Lower leg skin (tissue), 4 donors: ENCODE results near the gene PRCD. TPM values are rescaled to one million over a fixed set of nuclear protein-coding genes. Genes with fewer than 3 reads are reported as not detected.

ENCODE experiments used
- DNase-seq, 2 donors: peaks; one replicate each; pipeline ENCODE4 v3.0.0-alpha.2; 2019; ENCODE audit warnings: low spot score in 2 of 2
- H3K4me3 ChIP-seq: fragments of 200-600 bp; sonication (generic); 2 replicates; pipeline ENCODE4 v1.5.1; 2017; ENCODE audit warnings: mild to moderate bottlenecking, low read depth; ENCODE audit not compliant: poor library complexity, severe bottlenecking
- CTCF ChIP-seq, 3 donors: fragments of 450-650 bp; IDR thresholded peaks; one replicate each; pipeline ENCODE4 v1.5.1; 2016; ENCODE audit warnings: antibody characterized with exemption in 3 of 3, mild to moderate bottlenecking in 3 of 3, moderate library complexity in 2 of 3
- POLR2A ChIP-seq, 2 donors: fragments of 450-650 bp; IDR thresholded peaks; one replicate each; pipeline ENCODE4 v1.6.1; 2016 to 2017; ENCODE audit warnings: antibody characterized with exemption in 2 of 2, mild to moderate bottlenecking in 1 of 2, moderate library complexity in 1 of 2
- WGBS, 2 donors: methylation state at CpG; one replicate each; pipeline ENCODE4 v1.1.5; 2018; 5-methylcytosine and 5-hydroxymethylcytosine counted together
- intact Hi-C: fragments of 100-400 bp; cut with DNase I; formaldehyde crosslinking; loops from one replicate; pipeline ENCODE4 v1.15.0; 2023; ENCODE audit warnings: low total_unique reads
- total RNA-seq, 4 donors: library from RNA; depleted of rRNA; stranded (reverse); fragments of >200 nt; gene quantifications; one replicate each; pipeline ENCODE4 v1.1.0, GENCODE V29; 2016

Gene PRCD, protein sequence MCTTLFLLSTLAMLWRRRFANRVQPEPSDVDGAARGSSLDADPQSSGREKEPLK
- total RNA-seq: 1 to 10 TPM in 3 of 4 donors, under 1 TPM in 1; 0.42 to 7.5 (median 4.0) TPM

- intact Hi-C loops: no loop called here
- H3K4me3 ChIP-seq: no peak within 1 kb of the TSS
- DNase-seq: peak in 1 of 2 donors; percentile 83
- WGBS, 2 donors: 75 to 83% methylated on average over 18 to 22 of the region's 22 CpGs
- TF ChIP-seq CTCF (IDR thresholded peaks at IDR 0.05) (no peak), POLR2A (IDR thresholded peaks at IDR 0.05) (no peak)
Measured at GRCh38 chr17:76539631-76540271, at the start of gene PRCD. PRCD (plus strand) TSS chr17:76540044; CDS start chr17:76540142, 98 bp downstream.

DNA sequence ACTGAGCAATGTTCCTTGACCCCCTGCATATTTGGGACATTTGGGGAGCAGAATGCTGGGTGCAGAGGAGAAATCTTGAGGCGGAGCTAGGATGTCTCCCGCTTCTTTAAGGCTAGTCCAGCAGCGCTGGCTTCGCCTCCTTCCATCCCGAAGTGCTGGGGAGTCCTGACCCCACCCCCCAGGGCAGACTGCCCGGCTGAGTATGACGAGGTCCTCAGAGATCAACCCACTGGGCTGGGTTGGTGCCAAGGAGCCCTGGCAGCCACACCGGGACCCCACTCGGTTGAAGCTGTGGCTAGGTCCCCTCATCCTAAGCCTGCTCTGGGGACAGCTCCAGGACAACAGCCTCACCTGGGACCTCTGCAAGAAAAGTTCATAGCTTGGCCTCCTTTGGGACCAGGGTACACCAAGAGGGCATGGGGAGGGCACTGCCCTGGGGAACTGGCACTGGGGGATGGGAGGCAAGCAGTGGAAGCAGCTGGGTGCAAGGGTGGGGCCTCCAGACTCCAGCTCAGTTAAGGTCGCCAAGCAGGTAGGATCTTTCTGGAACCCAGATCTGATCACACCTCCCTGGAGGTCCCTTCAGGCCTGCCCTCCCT lies 49.6 kb upstream of the PRCD start:
- DNase-seq: no peak
- 58 to 60% methylated on average over 10 of the region's 10 CpGs for WGBS, 2 donors
- TF ChIP-seq POLR2A (IDR thresholded peaks at IDR 0.05) (no peak), CTCF (IDR thresholded peaks at IDR 0.05) (no peak)
- intact Hi-C loops: no loop called here
- no peak overlapping the region for H3K4me3 ChIP-seq

DNA sequence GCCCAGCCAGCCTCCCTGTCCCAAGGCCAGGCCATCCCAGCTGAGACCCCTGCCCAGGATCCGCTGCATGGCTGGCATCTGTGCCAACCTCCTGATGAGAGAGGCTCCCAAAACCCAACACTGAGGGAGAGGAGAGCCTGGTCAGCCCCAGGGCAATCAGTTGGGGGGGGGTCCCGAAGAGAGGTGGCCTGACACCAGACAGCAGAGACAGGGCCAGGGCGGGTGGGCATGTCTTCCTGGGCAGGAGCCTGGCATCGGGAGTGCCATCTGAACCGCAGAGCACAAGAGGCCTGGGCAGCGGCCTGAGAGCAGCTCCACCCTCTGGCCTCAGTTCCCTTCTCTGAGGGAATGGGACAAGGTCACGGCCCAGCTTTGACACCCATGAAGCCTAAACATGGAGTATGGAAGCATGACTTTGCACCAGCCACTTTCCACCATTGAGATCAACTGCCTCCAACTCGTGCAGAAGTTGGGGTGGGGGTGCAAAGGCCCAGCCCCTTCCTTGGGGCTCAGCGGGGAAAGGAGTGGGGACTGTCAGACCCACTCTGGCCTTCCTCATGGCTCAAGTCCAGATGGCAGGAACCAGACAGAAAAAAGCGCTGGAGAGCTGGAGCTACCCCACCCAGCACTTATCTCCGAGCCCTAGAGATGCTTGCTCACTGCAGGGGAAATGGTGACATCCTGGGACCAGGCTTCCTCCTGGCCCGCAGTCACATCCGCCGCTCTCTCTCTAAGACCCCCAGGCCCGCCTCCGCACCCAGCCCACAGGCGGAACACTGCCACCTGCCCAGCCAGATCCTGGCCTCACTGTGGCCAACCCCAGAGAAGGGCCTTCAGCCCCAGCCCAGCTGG lies 48.3 kb upstream of the PRCD start:
- WGBS, 2 donors: 79 to 89% methylated on average over 16 of the region's 17 CpGs
- intact Hi-C loops: no loop called here

GRCh38 chr17:76492123-76492988 lies 47.5 kb upstream of the PRCD start:
- no peak overlapping the region for H3K4me3 ChIP-seq
- TF ChIP-seq POLR2A (IDR thresholded peaks at IDR 0.05) (no peak), CTCF (IDR thresholded peaks at IDR 0.05) (no peak)
- WGBS, 2 donors: 54 to 67% methylated on average over 10 to 11 of the region's 11 CpGs
- DNase-seq: no peak
- intact Hi-C loops: no loop called here

More for the DNA sequence above, 48.3 kb upstream of the PRCD start:
- DNase-seq: no peak
- H3K4me3 ChIP-seq: no peak overlapping the region
- no peak for TF ChIP-seq CTCF (IDR thresholded peaks at IDR 0.05)

DNA sequence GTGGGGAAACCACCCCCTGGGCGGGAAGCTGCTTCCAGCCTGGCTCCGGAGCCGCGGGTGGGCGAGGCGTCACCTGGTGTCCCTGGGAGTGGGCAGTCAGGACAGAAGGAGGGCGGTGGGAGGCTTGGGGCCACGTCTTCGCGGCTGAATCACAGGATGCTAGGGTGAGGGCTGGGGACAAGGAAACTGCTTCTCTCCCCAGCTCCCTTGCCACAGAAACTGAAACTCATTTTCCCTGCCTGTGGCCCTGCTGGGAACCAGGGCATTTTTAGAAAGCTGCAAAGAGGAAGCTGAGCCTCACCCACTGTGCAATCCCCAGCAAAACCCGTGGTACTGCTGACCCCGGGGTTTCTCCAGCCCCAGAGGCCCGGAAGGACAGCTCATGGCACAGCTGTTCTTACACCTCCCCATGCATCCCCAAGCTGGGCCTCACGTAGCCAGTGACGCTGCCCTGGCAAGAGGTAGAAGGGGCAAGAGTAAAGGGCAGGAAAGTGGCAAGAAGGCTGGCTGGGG lies 46.8 kb upstream of the PRCD start:
- intact Hi-C loops: no loop called here
- DNase-seq: peak in 1 of 2 donors; percentile 60
- H3K4me3 ChIP-seq: no peak overlapping the region
- TF ChIP-seq POLR2A (IDR thresholded peaks at IDR 0.05): no peak
- TF ChIP-seq CTCF (IDR thresholded peaks at IDR 0.05): no peak
- WGBS, 2 donors: 12 to 13% methylated on average over 14 to 15 of the region's 15 CpGs
